GM13977 (cell line): ENCODE data around the gene FAM168B.

Experiments
- DNase-seq: peaks from one replicate; pipeline ENCODE4 v3.0.0; 2012; ENCODE audit warnings: low spot score
- CTCF ChIP-seq: IDR thresholded peaks from 2 replicates; pipeline ENCODE4 v1.5.1; 2012; ENCODE audit warnings: mild to moderate bottlenecking, control low read depth; ENCODE audit not compliant: insufficient read depth; ENCODE audit errors: extremely low read depth, missing control alignments
- in situ Hi-C: fragments of 300-500 bp; cut with MboI; formaldehyde crosslinking; loops from one replicate; pipeline ENCODE4 v1.12.0; 2022; ENCODE audit warnings: low sequenced_read_pairs, low pct_unique_long_range_greater_than_20kb, mixed read lengths, inconsistent platforms; ENCODE audit not compliant: unreplicated experiment

The FAM168B gene

GRCh38 chr2:131056204-131056931 is 36.9 kb downstream of the FAM168B start:
- in situ Hi-C loops = no loop called here
- no peak for TF ChIP-seq CTCF
- no peak for DNase-seq

GRCh38 chr2:131055169-131056065 is 37.8 kb downstream of the FAM168B start:
- DNase-seq = no peak
- in situ Hi-C loops = no loop called here
- TF ChIP-seq CTCF = no peak

- TF ChIP-seq CTCF = no peak
- in situ Hi-C loops = no loop called here
- no peak for DNase-seq
These were observed 38.8 kb downstream of the FAM168B start for GRCh38 chr2:131054488-131054887.

- DNase-seq = no peak
- in situ Hi-C loops = no loop called here
- no peak for TF ChIP-seq CTCF
These were observed 40.5 kb downstream of the FAM168B start for GRCh38 chr2:131052741-131053263.

GRCh38 chr2:131050896-131051295 is 42.4 kb downstream of the FAM168B start:
- no peak for TF ChIP-seq CTCF
- in situ Hi-C loops = no loop called here
- DNase-seq = no peak

- no peak for TF ChIP-seq CTCF
- in situ Hi-C loops = no loop called here
- no peak for DNase-seq
These were observed 44.0 kb downstream of the FAM168B start for GRCh38 chr2:131049150-131049718.
